ENCODE measurements around the gene RAP1GDS1.

The RAP1GDS1 gene

GRCh38 chr4:98305576-98305975 is 44.4 kb downstream of the RAP1GDS1 start:
- Histone ChIP-seq H3K4me3 (ENCODE audit: low read depth, low read length) (no peak overlapping the region), H3K27ac (ENCODE audit: extremely low read depth, low read depth, low read length) (no peak overlapping the region), H3K9me3 (ENCODE audit: control insufficient read depth, insufficient read depth, low read depth, low read length) (no peaks in the 10 kb centered on the region), H3K36me3 (ENCODE audit: control insufficient read depth in 2 of 2, insufficient read depth in 1 of 2, low read length in 2 of 2) (no peaks in the 10 kb centered on the region), H3K4me1 (ENCODE audit: control insufficient read depth, insufficient read depth, low read length) (no peaks in the 10 kb centered on the region)
- ChIA-PET CTCF (no interaction called here), POLR2A (no interaction called here)
- TF ChIP-seq ZNF518A (tag by site-specific recombination; conservative IDR thresholded peaks at IDR 0.05; ENCODE audit: low read depth) (no peak), ZSCAN5A (tag by site-specific recombination; IDR thresholded peaks at IDR 0.05) (no peak), ZNF214 (tag by site-specific recombination; IDR thresholded peaks at IDR 0.05; ENCODE audit: borderline replicate concordance) (no peak), HIC1 (tag by site-specific recombination; IDR thresholded peaks at IDR 0.05) (no peak), ZNF18 (tag by site-specific recombination; IDR thresholded peaks at IDR 0.05) (no peak), ZNF791 (tag by site-specific recombination; IDR thresholded peaks at IDR 0.05) (no peak), ZNF707 (tag by site-specific recombination; IDR thresholded peaks at IDR 0.05) (no peak), ZNF473 (tag by site-specific recombination; IDR thresholded peaks at IDR 0.05) (no peak), ZBTB49 (tag by site-specific recombination; IDR thresholded peaks at IDR 0.05; ENCODE audit: low read depth) (no peak), ATF2 (tag by site-specific recombination; IDR thresholded peaks at IDR 0.05; ENCODE audit: low read depth) (no peak), BCL11A (tag by site-specific recombination; IDR thresholded peaks at IDR 0.05; ENCODE audit: low read depth) (no peak), ZNF776 (tag by site-specific recombination; IDR thresholded peaks at IDR 0.05; ENCODE audit: borderline replicate concordance) (no peak), ZXDB (tag by site-specific recombination; IDR thresholded peaks at IDR 0.05) (no peak), ZNF221 (tag by site-specific recombination; IDR thresholded peaks at IDR 0.05; ENCODE audit: borderline replicate concordance) (no peak), ZNF560 (tag by site-specific recombination; IDR thresholded peaks at IDR 0.05; ENCODE audit: borderline replicate concordance) (no peak), PBX3 (CRISPR knock-in tag; IDR thresholded peaks at IDR 0.05) (no peak), ZNF140 (tag by site-specific recombination; IDR thresholded peaks at IDR 0.05) (no peak)
